GM19328 (cell line): ENCODE measurements around the gene DTL.

Experiments
- ATAC-seq: cut with Tn5 transposase; IDR thresholded peaks from one replicate; pipeline ENCODE4 v1.9.1; 2021; ENCODE audit warnings: mild to moderate bottlenecking, moderate library complexity; ENCODE audit not compliant: unreplicated experiment

The DTL gene

GRCh38 chr1:212089560-212090163 is 54.1 kb downstream of the DTL start:
- no peak for ATAC-seq

GRCh38 chr1:212091438-212092121 is 56.0 kb downstream of the DTL start:
- ATAC-seq: no peak

- no peak for ATAC-seq
Measured at GRCh38 chr1:212097360-212097759, 61.8 kb downstream of the DTL start.

GRCh38 chr1:212098310-212098709 is 62.8 kb downstream of the DTL start:
- no peak for ATAC-seq

- ATAC-seq: no peak
Measured at GRCh38 chr1:212098771-212099170, 63.2 kb downstream of the DTL start.

- ATAC-seq: no peak
Measured at GRCh38 chr1:212101251-212101650, 65.7 kb downstream of the DTL start.

- ATAC-seq: no peak
Measured at GRCh38 chr1:212101735-212102134, 66.2 kb downstream of the DTL start.

- ATAC-seq: no peak
Measured at GRCh38 chr1:212104586-212105325, 69.2 kb downstream of the DTL start.

GRCh38 chr1:212106286-212106792 is 70.8 kb downstream of the DTL start:
- no peak for ATAC-seq

GRCh38 chr1:212107481-212107880 is 71.9 kb downstream of the DTL start:
- no peak for ATAC-seq

- no peak for ATAC-seq
Measured at GRCh38 chr1:212108187-212108586, 72.6 kb downstream of the DTL start.

- ATAC-seq: no peak
Measured at GRCh38 chr1:212108981-212109380, 73.4 kb downstream of the DTL start.

GRCh38 chr1:212109728-212110127 is 74.2 kb downstream of the DTL start:
- no peak for ATAC-seq

- no peak for ATAC-seq
Measured at GRCh38 chr1:212110617-212111016, 75.1 kb downstream of the DTL start.

- ATAC-seq: no peak
Measured at GRCh38 chr1:212111536-212111935, 76.0 kb downstream of the DTL start.

GRCh38 chr1:212113706-212114105 is 78.2 kb downstream of the DTL start:
- ATAC-seq: no peak

- no peak for ATAC-seq
Measured at GRCh38 chr1:212118167-212118871, 82.8 kb downstream of the DTL start.

- ATAC-seq: no peak
Measured at GRCh38 chr1:212118872-212119260, 83.3 kb downstream of the DTL start.

- ATAC-seq: no peak
Measured at GRCh38 chr1:212119397-212119837, 83.9 kb downstream of the DTL start.

- ATAC-seq: no peak
Measured at GRCh38 chr1:212119863-212120262, 84.3 kb downstream of the DTL start.

GRCh38 chr1:212121779-212122178 is 86.2 kb downstream of the DTL start:
- no peak for ATAC-seq
